Ovary (tissue), 9 donors: ENCODE results near the gene RSPH9. TPM values are rescaled to one million over a fixed set of nuclear protein-coding genes. Genes with fewer than 3 reads are reported as not detected.

Source experiments
- DNase-seq, 5 donors: peaks; one replicate each; pipeline ENCODE4 v3.0.0-alpha.2; 2019 to 2020
- H3K27ac ChIP-seq, 2 donors: fragments of 200-600 bp; one replicate each; pipeline versions ENCODE4 v1.5.1 to v1.8.0; 2019 to 2022
- H3K27me3 ChIP-seq: fragments of 200-600 bp; one replicate; pipeline ENCODE4 v1.8.0; 2022
- H3K36me3 ChIP-seq: fragments of 200-600 bp; sonication (generic); one replicate; pipeline ENCODE4 v1.5.1; 2019
- H3K4me1 ChIP-seq: one replicate; pipeline ENCODE4 v1.8.1; 2013; ENCODE audit warnings: mild to moderate bottlenecking, moderate library complexity; ENCODE audit not compliant: insufficient read depth
- H3K4me3 ChIP-seq: fragments of 200-600 bp; sonication (generic); one replicate; pipeline ENCODE4 v1.5.1; 2017
- H3K9me3 ChIP-seq, 2 donors: fragments of 200-600 bp in 1 of 2; sonication (generic) in 1 of 2; one replicate each; pipeline versions ENCODE4 v1.5.1 to v1.8.1; 2013 to 2019; ENCODE audit warnings: mild to moderate bottlenecking in 1 of 2, moderate library complexity in 1 of 2
- EP300 ChIP-seq: sonication (generic); formaldehyde crosslinking; IDR thresholded peaks from one replicate; pipeline ENCODE4 v1.6.1; 2017; ENCODE audit warnings: antibody characterized with exemption
- POLR2A ChIP-seq: fragments of 450-650 bp; IDR thresholded peaks from one replicate; pipeline ENCODE4 v1.6.1; 2017; ENCODE audit warnings: antibody characterized with exemption, mild to moderate bottlenecking, moderate library complexity
- WGBS, 3 donors: extraction: QIAGEN DNeasy Blood & Tissue Kit in 1 of 3; methylation state at CpG; one replicate each; pipeline versions ENCODE4 v1.1.5 to v1.1.7; 2013 to 2017; 5-methylcytosine and 5-hydroxymethylcytosine counted together
- intact Hi-C, 4 donors: fragments of 100-400 bp; cut with DNase I; formaldehyde crosslinking; loops; one replicate each; pipeline versions ENCODE4 v1.11.0 to v1.15.1; 2022 to 2023
- polyA plus RNA-seq, 2 donors: library from polyadenylated mRNA; stranded (reverse); fragments of 200-250 nt in 1 of 2; fragments of 350-450 nt in 1 of 2; fragmentation: Illumina TruSeq in 1 of 2; extraction: RNeasy Lipid Tissue Mini Kit (QIAGEN cat#74804) in 1 of 2; gene quantifications; one replicate each; pipeline ENCODE4 v1.2.3, GENCODE V29; 2013 to 2014
- total RNA-seq, 7 donors: library from RNA; depleted of rRNA in 2 of 7; stranded (reverse); fragments of >200 nt in 2 of 7; fragmentation: NEBNext Ultra II Directional in 3 of 7; extraction: Animal tissue kit (Norgen Biotek cat#: 25700) in 3 of 7; gene quantifications; one replicate each; pipeline versions ENCODE4 v1.1.0 to v1.2.4, GENCODE V29; 2016 to 2023
- TF ChIP-seq, protein P1 (sequence below), 3 donors: fragments of 450-650 bp in 2 of 3; fragments of 200-600 bp in 1 of 3; IDR thresholded peaks; one replicate each; pipeline versions ENCODE4 v1.5.1 to v1.8.0; 2016 to 2022; ENCODE audit warnings: antibody characterized with exemption in 3 of 3, mild to moderate bottlenecking in 1 of 3
- donor health status: DM: no; HTN: no; CAD: no; lungs with moderate emphysema.
- donor health status: DM: no; HTN: no; CAD: no.
- donor health status: Bipolar disorder and iron deficiency.
- donor health status: DM: yes; HTN: yes; CAD: no.
- donor health status: DM: no; HTN: no; CAD: no.
- donor health status: DM: yes; HTN: yes; CAD: no.

Gene RSPH9
- total and polyA plus RNA-seq, 9 donors, result 0.20 to 4.7 (median 0.44) TPM; not detected in 1

DNA sequence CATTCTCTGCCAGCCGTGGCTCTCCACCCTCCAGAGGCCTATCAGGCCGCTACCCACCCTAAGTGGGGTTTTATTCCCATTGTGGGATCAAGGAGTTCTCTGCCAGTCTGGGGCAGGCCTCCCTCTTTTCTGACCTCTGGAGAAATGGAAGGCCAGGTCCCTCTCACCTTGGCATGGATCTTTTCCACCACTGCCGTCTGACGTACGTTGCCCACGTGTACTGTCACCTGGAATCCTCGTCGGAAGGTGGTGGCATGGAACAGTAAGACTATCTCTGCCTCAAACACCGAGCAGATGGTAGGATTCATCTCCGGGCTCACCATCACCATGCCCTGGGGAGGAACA lies 23.0 kb upstream of the RSPH9 start:
- Histone ChIP-seq H3K36me3 (no peaks in the 10 kb centered on the region), H3K27me3 (no peaks in the 10 kb centered on the region), H3K9me3 (no peaks in the 10 kb centered on the region), H3K27ac (no peak overlapping the region), H3K4me3 (no peak overlapping the region), H3K4me1 (no peaks in the 10 kb centered on the region)
- TF ChIP-seq EP300 (no peak), POLR2A (no peak)
- TF ChIP-seq, protein P1, sequence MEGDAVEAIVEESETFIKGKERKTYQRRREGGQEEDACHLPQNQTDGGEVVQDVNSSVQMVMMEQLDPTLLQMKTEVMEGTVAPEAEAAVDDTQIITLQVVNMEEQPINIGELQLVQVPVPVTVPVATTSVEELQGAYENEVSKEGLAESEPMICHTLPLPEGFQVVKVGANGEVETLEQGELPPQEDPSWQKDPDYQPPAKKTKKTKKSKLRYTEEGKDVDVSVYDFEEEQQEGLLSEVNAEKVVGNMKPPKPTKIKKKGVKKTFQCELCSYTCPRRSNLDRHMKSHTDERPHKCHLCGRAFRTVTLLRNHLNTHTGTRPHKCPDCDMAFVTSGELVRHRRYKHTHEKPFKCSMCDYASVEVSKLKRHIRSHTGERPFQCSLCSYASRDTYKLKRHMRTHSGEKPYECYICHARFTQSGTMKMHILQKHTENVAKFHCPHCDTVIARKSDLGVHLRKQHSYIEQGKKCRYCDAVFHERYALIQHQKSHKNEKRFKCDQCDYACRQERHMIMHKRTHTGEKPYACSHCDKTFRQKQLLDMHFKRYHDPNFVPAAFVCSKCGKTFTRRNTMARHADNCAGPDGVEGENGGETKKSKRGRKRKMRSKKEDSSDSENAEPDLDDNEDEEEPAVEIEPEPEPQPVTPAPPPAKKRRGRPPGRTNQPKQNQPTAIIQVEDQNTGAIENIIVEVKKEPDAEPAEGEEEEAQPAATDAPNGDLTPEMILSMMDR (IDR thresholded peaks at IDR 0.05), result no peak
- 89 to 93% (median 89%) methylated on average over 10 of the region's 10 CpGs for WGBS, 3 donors
- intact Hi-C loops, result no loop called here
- DNase-seq, result peak in 1 of 5 donors; percentile 17

DNA sequence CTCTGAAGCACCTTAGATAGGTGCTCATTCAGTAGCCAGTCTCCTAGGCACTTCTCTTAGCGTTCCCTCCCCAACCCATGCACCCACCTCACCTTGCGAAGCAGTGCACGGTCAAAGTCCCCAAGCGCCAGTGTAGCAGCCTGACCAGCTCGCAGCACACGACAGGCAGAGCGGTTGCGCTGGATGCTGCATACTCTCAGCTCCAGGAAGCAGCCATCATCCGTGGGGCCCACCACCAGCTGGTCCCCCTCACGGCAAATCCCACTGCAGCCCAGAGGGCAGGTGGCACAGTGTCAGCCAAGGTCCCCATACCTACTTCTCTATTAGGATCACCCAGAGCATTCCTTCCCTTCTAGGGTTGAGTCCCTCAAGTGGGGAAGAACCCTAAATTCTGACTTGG lies 22.3 kb upstream of the RSPH9 start:
- DNase-seq, result peak in 1 of 5 donors; percentile 19
- no peaks in the 10 kb centered on the region for H3K27me3 ChIP-seq
- no peak overlapping the region for H3K27ac ChIP-seq
- 95% methylated on average over 10 of the region's 10 CpGs for WGBS, 3 donors
- H3K4me1 ChIP-seq, result peaks cover 4% of the 10 kb centered on the region
- H3K36me3 ChIP-seq, result no peaks in the 10 kb centered on the region
- intact Hi-C loops, result no loop called here
- H3K9me3 ChIP-seq, result no peaks in the 10 kb centered on the region
- TF ChIP-seq EP300 (no peak), POLR2A (no peak)
- TF ChIP-seq, protein P1 (IDR thresholded peaks at IDR 0.05), result no peak
- no peak overlapping the region for H3K4me3 ChIP-seq

GRCh38 chr6:43623880-43624785 lies 20.7 kb upstream of the RSPH9 start:
- no peaks in the 10 kb centered on the region for H3K9me3 ChIP-seq
- intact Hi-C loops, result no loop called here
- H3K4me3 ChIP-seq, result no peak overlapping the region
- peaks cover 6% of the 10 kb centered on the region for H3K4me1 ChIP-seq
- no peaks in the 10 kb centered on the region for H3K36me3 ChIP-seq
- DNase-seq, result peak in 1 of 5 donors; percentile 26
- no peaks in the 10 kb centered on the region for H3K27me3 ChIP-seq
- WGBS, 3 donors, result 84 to 89% (median 89%) methylated on average over 12 of the region's 12 CpGs
- no peak overlapping the region for H3K27ac ChIP-seq
- no peak for TF ChIP-seq EP300
- TF ChIP-seq, protein P1 (IDR thresholded peaks at IDR 0.05), result no peak
- no peak for TF ChIP-seq POLR2A

DNA sequence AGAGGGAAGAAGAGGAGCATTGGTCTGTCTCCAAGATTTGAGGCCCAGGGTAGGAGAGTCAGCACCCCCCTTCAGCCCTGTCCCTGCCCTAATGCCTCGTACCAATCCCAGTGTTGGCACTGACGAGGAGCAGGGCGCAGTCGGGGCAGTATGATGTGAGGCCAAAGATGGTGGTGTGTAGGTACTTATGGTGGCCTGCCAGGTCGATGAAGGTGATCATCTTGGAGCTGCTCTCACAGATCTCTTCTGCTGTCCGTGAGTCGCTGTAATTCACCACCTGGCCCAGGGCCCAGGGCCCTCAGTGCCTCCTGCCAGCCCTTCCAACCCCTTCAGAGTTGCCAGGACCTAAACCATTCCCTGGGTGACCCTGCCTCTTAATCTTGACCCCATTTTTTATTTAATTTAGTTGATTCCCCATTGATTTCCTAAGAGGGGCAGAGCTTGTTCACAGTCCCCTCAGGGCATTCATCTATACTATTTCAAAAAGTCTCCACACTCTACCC lies 20.0 kb upstream of the RSPH9 start:
- peaks cover 6% of the 10 kb centered on the region for H3K4me1 ChIP-seq
- DNase-seq, result peak in 1 of 5 donors; percentile 35
- H3K27ac ChIP-seq, result no peak overlapping the region
- H3K9me3 ChIP-seq, result no peaks in the 10 kb centered on the region
- H3K4me3 ChIP-seq, result no peak overlapping the region
- intact Hi-C loops, result no loop called here
- H3K27me3 ChIP-seq, result no peaks in the 10 kb centered on the region
- TF ChIP-seq POLR2A (no peak), EP300 (no peak)
- TF ChIP-seq, protein P1 (IDR thresholded peaks at IDR 0.05), result no peak
- H3K36me3 ChIP-seq, result no peaks in the 10 kb centered on the region
- WGBS, 3 donors, result 83 to 89% (median 88%) methylated on average over 7 of the region's 7 CpGs
